K562 (cell line): ENCODE results near the gene HIPK2. TPM values are rescaled to one million over a fixed set of nuclear protein-coding genes. Genes with fewer than 3 reads are reported as not detected.

Experiments
- ATAC-seq: fragments of 200-7000 bp; cut with Tn5 transposase; 3 replicates; pipeline ENCODE4 v1.9.1; 2020; ENCODE audit warnings: moderate library complexity
- BruUV-seq: library from RNA; stranded (reverse); fragments of 400-500 nt; replicated peaks from 2 replicates; lab custom pipeline; 2021; lab: Mats Ljungman, UMichigan
- CTCF ChIA-PET: fragments of 300-600 bp; formaldehyde crosslinking; extraction: SDS; loops from one replicate; lab custom pipeline; 2021; ENCODE audit warnings: low intra/inter-chr PET ratio; lab: Yijun Ruan, JAX
- POLR2A ChIA-PET: fragments of 300-600, 350-650 bp; sonication (Branson Sonifier 250); formaldehyde crosslinking; extraction: SDS; loops from one replicate; lab custom pipeline; 2021; ENCODE audit warnings: antibody characterized with exemption, inconsistent platforms; lab: Yijun Ruan, JAX
- DNase-seq, 4 experiments: peaks; one replicate each; pipeline versions ENCODE4 v3.0.0 to v3.0.0-alpha.2; 2011 to 2018; ENCODE audit warnings: low spot score in 3 of 4, mixed read lengths in 3 of 4; ENCODE audit errors: extremely low read depth in 1 of 4
- FAIRE-seq: peaks from 2 replicates; lab custom pipeline; 2011; peaks lifted over from hg19 to GRCh38; lab: Jason Lieb, UNC
- H2AFZ ChIP-seq: 2 replicates; pipeline ENCODE4 v1.6.0; 2011; ENCODE audit warnings: low read depth, low read length, control low read depth, inconsistent platforms
- H3K27ac ChIP-seq: fragments of 200-600 bp; 3 replicates; pipeline ENCODE4 v1.8.0; 2011; ENCODE audit warnings: low read depth, mild to moderate bottlenecking, control low read depth, inconsistent platforms, low read length, moderate library complexity, mixed read lengths; ENCODE audit errors: extremely low read depth
- H3K27me3 ChIP-seq, 2 experiments: fragments of 300-600 bp in 1 of 2; 2 replicates in 1 of 2; 3 replicates in 1 of 2; pipeline versions ENCODE4 v1.6.0 to v1.8.0; 2011; ENCODE audit warnings: inconsistent platforms in 2 of 2, low read length in 2 of 2, mild to moderate bottlenecking in 1 of 2, mixed read lengths in 1 of 2, moderate library complexity in 1 of 2; ENCODE audit not compliant: control insufficient read depth in 2 of 2, insufficient read depth in 2 of 2
- H3K36me3 ChIP-seq: fragments of 300-600 bp; 3 replicates; pipeline ENCODE4 v1.8.0; 2011; ENCODE audit warnings: mild to moderate bottlenecking, low read length, inconsistent platforms; ENCODE audit not compliant: control insufficient read depth, insufficient read depth
- H3K4me1 ChIP-seq, 2 experiments: fragments of 200-600 bp in 1 of 2; replicated peaks in 1 of 2; 2 replicates in 1 of 2; 3 replicates in 1 of 2; pipeline versions ENCODE4 v1.5.1 to v1.8.0; 2011; ENCODE audit warnings: inconsistent platforms in 2 of 2, low read length in 2 of 2, mild to moderate bottlenecking in 1 of 2, mixed read lengths in 1 of 2, moderate library complexity in 1 of 2; ENCODE audit not compliant: control insufficient read depth in 2 of 2, insufficient read depth in 2 of 2
- H3K4me2 ChIP-seq: 2 replicates; pipeline ENCODE4 v1.6.1; 2011; ENCODE audit warnings: low read length, control low read depth, inconsistent platforms, mixed read lengths; ENCODE audit not compliant: insufficient read depth
- H3K4me3 ChIP-seq: fragments of 200-600 bp; sonication (generic), shearing (Covaris generic); 2 replicates; pipeline ENCODE4 v1.5.1; 2016; ENCODE audit warnings: control low read depth, inconsistent platforms
- H3K79me2 ChIP-seq: fragments of 200-600 bp; 3 replicates; pipeline ENCODE4 v1.8.0; 2011; ENCODE audit warnings: low read length, inconsistent platforms; ENCODE audit not compliant: control insufficient read depth, insufficient read depth
- H3K9ac ChIP-seq, 2 experiments: 2 replicates each; pipeline versions ENCODE4 v1.6.0 to v1.6.1; 2011; ENCODE audit warnings: low read depth in 2 of 2, low read length in 2 of 2, control low read depth in 1 of 2, inconsistent platforms in 1 of 2, mild to moderate bottlenecking in 1 of 2, mixed read lengths in 1 of 2; ENCODE audit not compliant: insufficient read depth in 1 of 2
- H3K9me1 ChIP-seq: one replicate; pipeline ENCODE4 v1.6.0; 2011; ENCODE audit warnings: inconsistent platforms, mild to moderate bottlenecking, low read length, moderate library complexity; ENCODE audit not compliant: control insufficient read depth, insufficient read depth
- H3K9me3 ChIP-seq: replicated peaks from 2 replicates; pipeline ENCODE4 v1.5.1; 2011; ENCODE audit warnings: low read depth, low read length, inconsistent platforms; ENCODE audit not compliant: control insufficient read depth, insufficient read depth
- H4K20me1 ChIP-seq: replicated peaks from 2 replicates; pipeline ENCODE4 v1.6.1; 2011; ENCODE audit warnings: low read length, inconsistent platforms, mixed read lengths; ENCODE audit not compliant: control insufficient read depth, insufficient read depth
- CBX3 ChIP-seq, 2 experiments: IDR thresholded peaks; 1 replicate in 1 of 2; 2 replicates in 1 of 2; pipeline ENCODE4 v1.6.1; 2012; ENCODE audit warnings: inconsistent platforms in 2 of 2, low read length in 2 of 2, borderline replicate concordance in 1 of 2, control low read depth in 1 of 2
- FOS ChIP-seq: IDR thresholded peaks from 3 replicates; pipeline ENCODE4 v1.6.1; 2011; ENCODE audit not compliant: insufficient read length; ENCODE audit errors: extremely low read depth
- FOXK1 ChIP-seq: sonication (generic); formaldehyde crosslinking; IDR thresholded peaks from 2 replicates; pipeline ENCODE4 v1.8.0; 2022; ENCODE audit warnings: missing genetic modification reagents, mild to moderate bottlenecking, borderline replicate concordance
- GATAD2A ChIP-seq: fragments of 450-650 bp; IDR thresholded peaks from 2 replicates; pipeline ENCODE4 v1.6.1; 2017
- MTA3 ChIP-seq: fragments of 450-650 bp; formaldehyde crosslinking; IDR thresholded peaks from 2 replicates; pipeline ENCODE4 v1.6.1; 2017; ENCODE audit warnings: mild to moderate bottlenecking, borderline replicate concordance
- TFAM ChIP-seq: fragments of 250-450 bp; sonication (Bioruptor Pico); conservative IDR thresholded peaks from 2 replicates; pipeline ENCODE4 v1.5.0; 2021; ENCODE audit warnings: mild to moderate bottlenecking, moderate library complexity
- ZNF324 ChIP-seq: fragments of 250-450 bp; sonication (Bioruptor Pico); IDR thresholded peaks from 2 replicates; pipeline ENCODE4 v1.4.0; 2020; ENCODE audit warnings: mild to moderate bottlenecking
- ZNF445 ChIP-seq: fragments of 250-450 bp; sonication (Bioruptor Pico); IDR thresholded peaks from 2 replicates; pipeline ENCODE4 v1.4.0; 2020; ENCODE audit warnings: low read depth, mild to moderate bottlenecking, moderate library complexity
- ZNF780A ChIP-seq: fragments of 250-450 bp; sonication (Bioruptor Pico); IDR thresholded peaks from 2 replicates; pipeline ENCODE4 v1.5.0; 2021; ENCODE audit warnings: mild to moderate bottlenecking
- WGBS: fragments of 100-300 bp; shearing (Covaris generic); methylation state at CpG from one replicate; pipeline ENCODE4 v1.1.6; 2016; ENCODE audit warnings: low coverage, mixed read lengths; ENCODE audit not compliant: insufficient coverage; ENCODE audit errors: missing lambda C conversion rate; 5-methylcytosine and 5-hydroxymethylcytosine counted together
- in situ Hi-C: fragments of 300-500 bp; cut with MboI; formaldehyde crosslinking; loops from 4 replicates; pipeline ENCODE4 v1.15.0; 2018; ENCODE audit warnings: inconsistent platforms, mixed read lengths
- intact Hi-C: fragments of 100-400 bp; cut with micrococcal nuclease; formaldehyde crosslinking; loops from 2 replicates; pipeline ENCODE4 v1.14.2; 2022
- polyA plus RNA-seq, 8 experiments: library from polyadenylated mRNA; depleted of rRNA in 4 of 8; stranded (reverse) in 5 of 8; unstranded in 3 of 8; fragments of >200 nt; fragmentation: Nextera tagmentation in 2 of 8; fragmentation: Illumina TruSeq in 1 of 8; extraction: Ambion mirVana in 2 of 8; extraction: Trizol in 1 of 8; gene quantifications; 2 replicates each; pipeline versions ENCODE4 v1.2.1 to v1.2.3, GENCODE V29; 2011 to 2014; ENCODE audit warnings: inconsistent platforms in 1 of 8, missing spikeins in 1 of 8
- total RNA-seq, 7 experiments: library from RNA; depleted of rRNA in 6 of 7; stranded (reverse); fragments of >200 nt in 6 of 7; fragmentation: Illumina TruSeq in 2 of 7; extraction: Trizol in 2 of 7; gene quantifications; 2 replicates each; pipeline versions ENCODE4 v1.2.1 to v1.2.3, GENCODE V29; 2011 to 2021; ENCODE audit warnings: low replicate concordance in 1 of 7
- TF ChIP-seq, protein P1 (sequence below): fragments of 250-450 bp; sonication (Bioruptor Pico); IDR thresholded peaks from 2 replicates; pipeline ENCODE4 v1.8.0; 2021; ENCODE audit warnings: moderate library complexity, mild to moderate bottlenecking, inconsistent platforms
- TF ChIP-seq, protein P2 (sequence below): fragments of 450-650 bp; IDR thresholded peaks from 2 replicates; pipeline ENCODE4 v1.6.1; 2018; ENCODE audit warnings: mild to moderate bottlenecking, low read depth; ENCODE audit not compliant: partially characterized antibody

HIPK2 gene
- total and polyA plus RNA-seq, 9 of the 15 experiments (the other 6 are each of a cell fraction or from before 2014, with no cell fraction given), result 0.69 to 19.8 (median 5.1) TPM

DNA sequence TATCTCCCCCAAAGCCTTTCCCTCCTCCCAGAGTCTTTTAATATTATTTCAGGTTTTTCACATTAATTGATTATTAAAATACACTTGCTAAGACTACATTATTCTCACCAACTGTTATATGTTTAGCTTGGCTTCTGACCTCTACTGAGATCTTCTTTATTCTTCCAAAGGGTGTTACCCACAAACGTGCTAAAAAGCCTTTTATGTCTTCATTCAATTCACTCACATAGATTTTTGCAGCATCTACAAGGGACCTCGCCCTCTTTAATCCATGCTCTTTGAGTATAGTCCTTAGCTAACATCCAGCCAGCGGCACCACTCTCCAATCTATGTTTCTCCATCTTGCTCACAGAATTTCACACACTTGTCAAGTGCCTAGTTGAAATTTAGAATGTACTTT is 115.9 kb downstream of the HIPK2 start:
- ChIA-PET POLR2A (interaction anchor here (1.4 kb wide), 1 partner anchor 8 kb away, joined by 5 read pairs; no protein-coding TSS in a partner anchor), CTCF (no interaction called here)
- no peak overlapping the region for H2AFZ ChIP-seq
- no peaks in the 10 kb centered on the region for H3K27me3 ChIP-seq
- in situ Hi-C loops, result no loop called here
- no peak for TF ChIP-seq FOXK1
- no peak for TF ChIP-seq GATAD2A
- no peak for TF ChIP-seq ZNF445 (CRISPR knock-in tag)
- TF ChIP-seq ZNF780A (CRISPR knock-in tag), result no peak
- TF ChIP-seq CBX3 (IDR thresholded peaks at IDR 0.05; ENCODE audit: borderline replicate concordance in 1 of 2, low read length in 2 of 2), result no peak
- intact Hi-C loops, result no loop called here
- H3K9me3 ChIP-seq, result no peaks in the 10 kb centered on the region
- no peak overlapping the region for H3K9ac ChIP-seq
- FAIRE-seq, result no peak
- H3K79me2 ChIP-seq, result no peaks in the 10 kb centered on the region
- no peaks in the 10 kb centered on the region for H3K36me3 ChIP-seq
- no peak overlapping the region for H3K27ac ChIP-seq
- H3K4me3 ChIP-seq, result no peak overlapping the region
- peaks cover 2 to 10% of the 10 kb centered on the region in 2 experiments; a peak in 4 of 5 replicates for H3K4me1 ChIP-seq
- WGBS, result 40% methylated on average over 3 of the region's 3 CpGs
- no peak overlapping the region for H3K4me2 ChIP-seq
- BruUV-seq, result no TSS peak
- H3K9me1 ChIP-seq, result no peaks in the 10 kb centered on the region
- ATAC-seq, result no peak
- no peak for DNase-seq
- no peaks in the 10 kb centered on the region for H4K20me1 ChIP-seq

DNA sequence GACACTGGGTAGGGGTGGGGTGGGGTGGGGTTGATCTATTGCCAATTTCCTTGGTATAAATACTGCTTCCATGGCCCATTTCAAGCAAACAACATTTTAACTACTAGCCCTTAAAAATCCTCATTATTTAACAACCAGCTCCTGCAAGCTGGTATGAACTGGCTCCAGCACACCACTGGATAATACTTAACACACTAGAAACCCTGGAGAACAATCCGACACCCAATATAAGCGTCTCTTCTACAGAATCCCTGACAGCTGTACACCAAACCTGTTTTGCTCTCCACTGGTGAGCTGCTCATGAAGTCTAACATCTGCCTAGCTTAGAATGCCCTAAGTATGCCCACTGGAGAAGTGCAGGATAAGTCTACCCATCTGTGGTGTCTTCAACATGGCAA is 116.8 kb downstream of the HIPK2 start:
- no peak overlapping the region for H3K4me2 ChIP-seq
- ATAC-seq (no peak), DNase-seq (no peak), FAIRE-seq (no peak)
- H2AFZ ChIP-seq, result no peak overlapping the region
- peaks cover 2 to 10% of the 10 kb centered on the region in 2 experiments; a peak in 4 of 5 replicates for H3K4me1 ChIP-seq
- BruUV-seq, result no TSS peak
- no peak overlapping the region for H3K9ac ChIP-seq
- no peaks in the 10 kb centered on the region for H4K20me1 ChIP-seq
- intact Hi-C loops (no loop called here), in situ Hi-C loops (no loop called here)
- ChIA-PET POLR2A (interaction anchor here (0.8 to 1.4 kb wide), 2 partner anchors 9 to 13 kb away, joined by 3 to 5 read pairs; no protein-coding TSS in a partner anchor), CTCF (no interaction called here)
- TF ChIP-seq FOXK1, result no peak
- TF ChIP-seq TFAM, result no peak
- TF ChIP-seq MTA3, result no peak
- no peak for TF ChIP-seq ZNF324 (CRISPR knock-in tag)
- TF ChIP-seq, protein P1, sequence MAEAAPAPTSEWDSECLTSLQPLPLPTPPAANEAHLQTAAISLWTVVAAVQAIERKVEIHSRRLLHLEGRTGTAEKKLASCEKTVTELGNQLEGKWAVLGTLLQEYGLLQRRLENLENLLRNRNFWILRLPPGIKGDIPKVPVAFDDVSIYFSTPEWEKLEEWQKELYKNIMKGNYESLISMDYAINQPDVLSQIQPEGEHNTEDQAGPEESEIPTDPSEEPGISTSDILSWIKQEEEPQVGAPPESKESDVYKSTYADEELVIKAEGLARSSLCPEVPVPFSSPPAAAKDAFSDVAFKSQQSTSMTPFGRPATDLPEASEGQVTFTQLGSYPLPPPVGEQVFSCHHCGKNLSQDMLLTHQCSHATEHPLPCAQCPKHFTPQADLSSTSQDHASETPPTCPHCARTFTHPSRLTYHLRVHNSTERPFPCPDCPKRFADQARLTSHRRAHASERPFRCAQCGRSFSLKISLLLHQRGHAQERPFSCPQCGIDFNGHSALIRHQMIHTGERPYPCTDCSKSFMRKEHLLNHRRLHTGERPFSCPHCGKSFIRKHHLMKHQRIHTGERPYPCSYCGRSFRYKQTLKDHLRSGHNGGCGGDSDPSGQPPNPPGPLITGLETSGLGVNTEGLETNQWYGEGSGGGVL (CRISPR knock-in tag), result no peak
- no peak for TF ChIP-seq FOS
- TF ChIP-seq, protein P2, sequence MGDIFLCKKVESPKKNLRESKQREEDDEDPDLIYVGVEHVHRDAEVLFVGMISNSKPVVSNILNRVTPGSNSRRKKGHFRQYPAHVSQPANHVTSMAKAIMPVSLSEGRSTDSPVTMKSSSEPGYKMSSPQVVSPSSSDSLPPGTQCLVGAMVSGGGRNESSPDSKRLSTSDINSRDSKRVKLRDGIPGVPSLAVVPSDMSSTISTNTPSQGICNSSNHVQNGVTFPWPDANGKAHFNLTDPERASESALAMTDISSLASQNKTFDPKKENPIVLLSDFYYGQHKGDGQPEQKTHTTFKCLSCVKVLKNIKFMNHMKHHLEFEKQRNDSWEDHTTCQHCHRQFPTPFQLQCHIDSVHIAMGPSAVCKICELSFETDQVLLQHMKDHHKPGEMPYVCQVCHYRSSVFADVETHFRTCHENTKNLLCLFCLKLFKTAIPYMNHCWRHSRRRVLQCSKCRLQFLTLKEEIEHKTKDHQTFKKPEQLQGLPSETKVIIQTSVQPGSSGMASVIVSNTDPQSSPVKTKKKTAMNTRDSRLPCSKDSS, result no peak
- H3K9me3 ChIP-seq, result no peaks in the 10 kb centered on the region
- no peak overlapping the region for H3K27ac ChIP-seq
- H3K79me2 ChIP-seq, result no peaks in the 10 kb centered on the region
- no peaks in the 10 kb centered on the region for H3K27me3 ChIP-seq
- no peaks in the 10 kb centered on the region for H3K9me1 ChIP-seq
- WGBS, result 77% methylated on average over 2 of the region's 2 CpGs
- H3K36me3 ChIP-seq, result no peaks in the 10 kb centered on the region
- no peak overlapping the region for H3K4me3 ChIP-seq
